GM19467 (cell line): Measurements from ENCODE around the gene UPF1.

ENCODE experiments used
- ATAC-seq: cut with Tn5 transposase; IDR thresholded peaks from one replicate; pipeline ENCODE4 v1.9.1; 2021; ENCODE audit warnings: mild to moderate bottlenecking, moderate library complexity; ENCODE audit not compliant: unreplicated experiment

Gene UPF1

DNA sequence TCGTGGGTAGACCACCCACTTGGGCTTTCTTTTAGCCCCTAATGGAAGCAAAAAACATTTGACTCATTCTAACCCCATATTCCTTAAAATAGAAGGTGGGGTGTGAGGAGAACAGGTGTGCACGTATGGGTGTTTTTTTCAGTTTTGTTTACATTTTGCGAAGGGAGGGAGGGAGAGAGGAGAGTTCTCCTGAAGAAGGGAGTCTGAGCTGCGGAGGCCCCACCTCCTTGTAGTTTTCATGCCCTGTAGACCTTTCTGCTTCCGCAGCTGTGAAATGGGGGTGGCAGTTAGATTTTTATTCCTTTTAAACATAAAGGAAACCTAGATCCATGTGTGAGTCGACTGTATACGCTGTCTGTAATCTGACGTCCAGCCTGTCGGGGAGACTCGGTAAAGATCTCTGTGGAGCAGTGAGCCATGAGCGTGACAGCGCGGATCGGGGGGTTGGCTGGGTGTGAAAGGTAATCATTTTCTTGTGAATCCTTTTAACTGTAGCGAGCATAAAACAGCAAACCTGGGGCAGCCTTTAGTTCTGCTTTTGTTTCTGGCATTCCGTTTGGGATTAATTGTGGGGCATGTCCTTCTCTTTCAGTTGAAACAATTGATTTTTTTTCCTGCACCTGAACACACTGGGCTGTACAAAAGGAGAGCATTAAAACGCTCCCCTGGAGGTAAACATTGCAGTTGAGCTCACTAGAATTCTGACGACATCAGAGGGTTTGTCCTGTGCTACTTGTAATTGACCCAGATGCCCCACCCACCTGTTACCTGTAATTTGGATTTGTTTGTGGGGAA lies 2.3 kb downstream of the UPF1 start:
- ATAC-seq: no peak

GRCh38 chr19:18834644-18834984 lies 2.9 kb downstream of the UPF1 start:
- no peak for ATAC-seq

DNA sequence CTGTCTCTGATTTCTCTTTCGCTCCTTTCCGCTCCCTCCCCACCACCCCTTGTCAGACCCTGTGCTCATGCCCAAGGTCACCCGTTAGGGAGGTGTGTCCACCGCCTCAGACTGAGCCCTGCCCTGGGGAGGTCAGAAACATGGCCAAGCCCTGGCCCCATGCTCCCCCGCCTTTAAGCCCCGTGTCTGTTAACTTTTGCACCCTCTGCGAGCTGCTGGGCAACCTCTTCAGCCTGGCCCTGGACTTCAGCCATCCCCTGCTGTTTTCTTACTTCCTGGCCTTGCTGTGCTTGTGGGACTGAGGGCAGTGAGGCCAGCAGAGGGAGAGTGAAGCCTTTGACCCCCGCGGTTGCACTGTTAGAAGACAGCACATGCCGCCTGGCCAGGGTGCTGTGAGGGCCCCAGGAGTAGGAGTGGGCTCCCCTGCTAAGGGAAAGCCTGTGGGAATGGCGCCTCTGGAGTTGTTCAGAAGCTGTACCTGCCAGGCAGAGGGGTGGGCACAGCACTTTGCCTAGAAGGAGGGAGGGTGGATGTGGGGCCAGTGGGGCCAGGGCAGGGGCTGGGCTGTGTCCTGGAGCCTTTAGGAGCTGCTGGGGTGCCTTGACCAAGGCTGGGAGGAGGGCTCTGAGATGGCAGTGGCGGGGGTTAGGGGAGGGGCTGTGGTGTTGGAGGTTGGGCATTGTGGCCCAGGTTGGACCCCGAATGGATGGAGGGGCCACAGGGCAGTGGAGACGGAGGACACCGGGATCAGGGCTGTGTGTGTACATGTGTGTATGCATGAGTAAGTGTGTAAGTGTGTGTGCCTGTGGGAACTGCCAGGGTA lies 7.9 kb downstream of the UPF1 start:
- no peak for ATAC-seq

- no peak for ATAC-seq
Observed at GRCh38 chr19:18840288-18841267, 8.8 kb downstream of the UPF1 start.

- no peak for ATAC-seq
Observed at GRCh38 chr19:18841400-18841799, 9.6 kb downstream of the UPF1 start.

DNA sequence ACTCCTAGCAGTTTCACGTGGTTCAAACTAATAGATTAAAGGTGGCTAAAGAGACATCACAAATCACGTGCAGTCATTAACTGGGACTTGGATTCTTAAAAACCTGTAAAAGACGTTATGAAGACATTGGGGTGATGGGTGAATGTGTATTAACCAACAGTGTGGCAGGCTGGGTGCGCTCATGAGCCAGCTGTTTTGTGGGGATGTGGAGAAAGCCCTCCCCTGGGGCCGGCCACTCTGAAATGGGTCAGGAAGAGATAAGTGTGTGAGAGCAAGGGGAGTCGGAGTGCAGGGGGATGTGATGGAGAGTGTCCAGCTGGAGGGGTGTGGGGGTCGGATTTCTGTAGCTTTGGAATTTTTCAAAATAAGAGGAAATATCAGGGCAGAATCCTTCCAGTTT lies 10.4 kb downstream of the UPF1 start:
- ATAC-seq: no peak

GRCh38 chr19:18843960-18844359 lies 12.2 kb downstream of the UPF1 start:
- no peak for ATAC-seq

- no peak for ATAC-seq
Observed at GRCh38 chr19:18844806-18845329, 13.1 kb downstream of the UPF1 start.

DNA sequence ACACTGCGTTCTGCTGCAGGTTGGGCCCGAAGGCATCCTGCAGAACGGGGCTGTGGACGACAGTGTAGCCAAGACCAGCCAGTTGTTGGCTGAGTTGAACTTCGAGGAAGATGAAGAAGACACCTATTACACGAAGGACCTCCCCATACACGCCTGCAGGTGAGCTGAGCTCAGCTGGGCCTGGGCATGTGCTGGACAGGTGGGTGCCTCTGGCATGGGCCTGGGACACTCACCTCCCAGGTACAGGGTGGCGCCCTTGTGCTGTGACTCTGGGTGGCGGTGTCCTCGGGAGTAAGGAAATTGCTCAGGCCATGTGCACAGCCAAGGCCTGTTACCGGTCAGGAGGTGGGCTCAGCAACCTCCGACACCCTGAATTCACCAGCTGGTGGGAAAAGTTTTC lies 14.2 kb downstream of the UPF1 start:
- no peak for ATAC-seq

- no peak for ATAC-seq
Observed at GRCh38 chr19:18846862-18847548, 15.2 kb downstream of the UPF1 start.

DNA sequence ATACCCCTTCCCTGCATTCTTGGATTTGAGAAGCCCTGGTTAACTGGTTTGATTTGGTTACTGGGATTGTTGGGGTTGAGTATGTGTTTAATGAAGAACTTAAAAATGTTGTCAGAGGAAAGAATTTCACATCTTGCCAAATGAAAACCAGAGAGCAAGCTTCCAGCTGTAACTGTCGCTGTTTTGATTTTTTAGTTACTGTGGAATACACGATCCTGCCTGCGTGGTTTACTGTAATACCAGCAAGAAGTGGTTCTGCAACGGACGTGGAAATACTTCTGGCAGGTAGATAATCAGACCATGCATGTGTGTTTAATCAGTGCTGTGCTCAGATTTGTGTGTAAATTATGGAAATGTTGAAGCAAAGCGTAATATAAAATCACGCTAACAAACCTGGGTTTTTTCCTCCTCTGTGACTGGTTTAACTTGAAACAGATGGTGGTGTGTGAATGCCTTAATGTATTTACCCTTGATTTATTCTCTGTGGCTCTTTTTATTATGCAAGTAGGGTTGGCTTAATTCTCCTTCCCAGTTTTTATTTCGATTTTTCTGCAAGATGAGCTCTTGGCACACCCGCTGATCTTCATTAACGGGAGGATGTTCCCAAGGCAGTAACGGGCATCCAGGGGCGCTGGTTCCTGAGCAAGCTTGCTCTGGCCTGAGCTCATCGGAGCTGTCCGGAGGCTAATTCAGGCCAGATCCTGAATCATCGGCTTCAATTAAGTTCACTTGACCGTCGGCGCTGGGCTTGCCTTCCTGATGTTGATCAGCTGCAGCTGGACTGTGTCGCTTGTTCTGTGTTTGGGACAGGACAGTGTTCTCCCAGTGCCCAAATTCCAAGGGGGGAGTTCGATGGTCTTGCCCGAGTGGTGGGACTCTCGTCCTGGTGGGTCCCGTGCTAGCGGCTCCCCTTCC lies 16.0 kb downstream of the UPF1 start:
- ATAC-seq: no peak

DNA sequence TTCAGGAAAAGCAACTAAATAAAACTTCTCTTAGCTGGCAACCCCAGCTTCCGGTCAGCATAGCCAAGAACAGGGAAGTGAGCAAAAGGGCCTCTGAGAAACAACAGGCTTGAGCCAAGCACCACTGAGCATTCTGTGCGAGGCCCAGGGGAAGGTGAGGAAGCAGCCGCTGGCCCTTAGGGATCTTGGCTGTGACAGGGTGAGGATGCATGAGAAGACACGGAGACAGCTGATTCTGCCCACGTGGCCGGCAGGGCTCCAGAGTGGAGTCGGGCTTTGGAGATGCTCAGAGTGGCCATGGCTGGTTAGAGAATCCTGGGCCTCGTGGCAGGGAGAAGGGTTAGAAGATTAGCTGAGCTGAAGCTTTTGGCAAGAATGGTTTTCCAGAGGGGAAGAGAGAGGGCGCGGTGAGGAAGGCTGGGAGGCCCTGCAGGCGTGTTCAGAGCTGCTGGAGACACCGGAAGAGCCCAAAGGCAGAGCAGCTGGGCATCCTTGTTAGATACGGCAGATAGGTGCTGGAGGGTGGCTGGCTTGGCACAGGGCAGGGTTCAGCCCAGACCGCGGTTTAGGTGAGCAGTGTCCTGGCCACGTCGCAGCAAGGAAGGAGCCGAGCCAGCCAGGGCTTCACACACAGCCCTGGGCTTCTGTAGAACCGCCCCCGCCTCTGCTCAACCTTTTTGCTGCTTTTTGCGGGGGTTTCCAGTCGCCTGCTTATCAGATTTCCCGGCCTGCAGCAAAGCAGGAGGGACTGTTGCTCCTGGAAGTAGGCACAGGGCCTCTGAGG lies 17.3 kb downstream of the UPF1 start:
- ATAC-seq: no peak

- ATAC-seq: no peak
Observed at GRCh38 chr19:18849838-18850400, 18.2 kb downstream of the UPF1 start.

DNA sequence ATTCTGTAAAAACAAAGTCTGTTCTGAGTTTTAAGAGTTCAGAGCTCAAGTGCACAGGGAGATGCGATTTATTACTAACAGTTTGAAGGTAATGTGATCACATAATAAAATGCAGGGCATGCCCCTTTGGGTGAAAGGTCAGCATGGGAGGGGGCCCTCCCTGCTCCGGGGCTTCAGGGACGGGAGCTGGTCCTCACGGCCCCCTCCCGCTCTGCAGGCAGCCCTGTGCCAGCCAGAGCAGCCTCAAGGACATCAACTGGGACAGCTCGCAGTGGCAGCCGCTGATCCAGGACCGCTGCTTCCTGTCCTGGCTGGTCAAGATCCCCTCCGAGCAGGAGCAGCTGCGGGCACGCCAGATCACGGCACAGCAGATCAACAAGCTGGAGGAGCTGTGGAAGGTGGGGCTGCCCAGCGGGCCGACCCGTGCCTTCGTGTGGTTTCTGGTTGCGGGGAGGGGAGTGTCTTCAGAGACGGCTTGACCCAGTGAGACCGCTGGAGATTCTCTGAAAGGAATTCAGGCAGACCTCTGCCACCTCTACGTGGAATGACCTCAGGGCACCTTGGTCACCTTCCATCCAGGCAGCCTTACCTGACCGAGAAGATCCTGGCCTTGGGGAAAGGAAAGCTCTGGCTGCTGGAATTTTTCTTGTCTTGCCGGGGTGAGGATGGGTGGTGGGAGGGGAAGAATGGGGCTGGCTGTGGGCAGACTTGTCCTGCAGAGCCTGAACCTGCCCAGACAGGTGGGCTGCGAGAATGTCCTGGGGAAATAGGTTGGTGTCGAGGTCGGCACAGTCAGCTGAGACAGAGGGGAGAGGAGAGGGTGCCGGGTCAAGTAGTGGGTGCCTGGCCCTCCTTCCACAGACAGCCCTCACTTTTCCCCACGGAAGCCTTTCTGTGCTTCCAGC lies 19.0 kb downstream of the UPF1 start:
- ATAC-seq: no peak

GRCh38 chr19:18851673-18852325 lies 20.0 kb downstream of the UPF1 start:
- ATAC-seq: no peak

DNA sequence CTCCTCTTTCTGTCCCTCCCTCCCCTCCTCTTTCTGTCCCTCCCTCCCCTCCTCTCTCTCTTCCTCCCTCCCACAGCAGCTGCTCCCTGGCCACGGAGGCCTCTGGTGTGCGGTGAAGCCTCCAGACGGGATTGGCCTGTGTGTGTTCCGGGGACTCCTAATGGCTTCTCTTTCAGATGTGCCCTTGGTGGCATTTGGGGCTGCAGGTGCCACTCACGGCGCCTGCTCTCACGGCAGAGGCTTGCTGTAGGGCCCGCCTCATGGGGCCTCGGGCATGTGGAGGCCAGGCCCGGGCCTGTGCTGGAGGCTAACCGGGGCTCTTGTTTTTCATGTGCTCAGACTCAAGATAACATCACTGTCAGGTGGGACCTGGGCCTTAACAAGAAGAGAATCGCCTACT lies 20.9 kb downstream of the UPF1 start:
- ATAC-seq: no peak
